ENCODE measurements around the gene STK35.

- TF ChIP-seq NRF1 (IDR thresholded peaks at IDR 0.05; ENCODE audit: low read depth, low read length) = no peak
- TF ChIP-seq EP300 (IDR thresholded peaks at IDR 0.05; ENCODE audit: borderline replicate concordance in 1 of 2, low read depth in 2 of 2, low read length in 2 of 2) = no peak
- TF ChIP-seq RFX5 (IDR thresholded peaks at IDR 0.05; ENCODE audit: borderline replicate concordance, low read depth, low read length) = no peak
- no peak for TF ChIP-seq CHD2 (IDR thresholded peaks at IDR 0.05; ENCODE audit: low read length)
- TF ChIP-seq CTCF (IDR thresholded peaks at IDR 0.05; ENCODE audit: control extremely low read depth in 1 of 3, insufficient read depth in 1 of 3, low read depth in 1 of 3, low read length in 3 of 3) = no peak
- TF ChIP-seq NANOG (IDR thresholded peaks at IDR 0.05; ENCODE audit: insufficient read depth, low read depth, low read length, poor library complexity, severe bottlenecking) = no peak
- no peak for TF ChIP-seq JUND (IDR thresholded peaks at IDR 0.05; ENCODE audit: low read length)
- no peak for TF ChIP-seq JUN (IDR thresholded peaks at IDR 0.05; ENCODE audit: low read depth, low read length)
- TF ChIP-seq POLR2AphosphoS5 (IDR thresholded peaks at IDR 0.05; ENCODE audit: low read depth, low read length) = no peak
- TF ChIP-seq SIRT6 (IDR thresholded peaks at IDR 0.05; ENCODE audit: low read length) = no peak
- TF ChIP-seq RAD21 (IDR thresholded peaks at IDR 0.05 in 1 of 2, conservative IDR thresholded peaks at IDR 0.05 in 1 of 2; ENCODE audit: low read depth in 2 of 2, low read length in 2 of 2) = no peak
These were observed 76.9 kb downstream of the STK35 start for GRCh38 chr20:2178318-2179232.
